Right atrium auricular region (tissue), 2 donors: ENCODE data around the gene FMO2. TPM values are rescaled to one million over a fixed set of nuclear protein-coding genes. Genes with fewer than 3 reads are reported as not detected.

Source experiments
- DNase-seq: peaks from one replicate; pipeline ENCODE4 v3.0.0-alpha.2; 2019; ENCODE audit warnings: low spot score
- H3K27ac ChIP-seq, 2 donors: fragments of 200-600 bp; sonication (generic); 1 replicate in 1 of 2; 2 replicates in 1 of 2; pipeline ENCODE4 v1.5.1; 2016 to 2019
- H3K27me3 ChIP-seq, 2 donors: fragments of 200-600 bp; sonication (generic); one replicate each; pipeline versions ENCODE4 v1.5.1 to v1.6.0; 2017 to 2019
- H3K36me3 ChIP-seq: fragments of 200-600 bp; sonication (generic); one replicate; pipeline ENCODE4 v1.5.1; 2016
- H3K4me1 ChIP-seq, 2 donors: fragments of 200-600 bp; sonication (generic); one replicate each; pipeline versions ENCODE4 v1.5.1 to v1.6.0; 2017 to 2019
- H3K4me3 ChIP-seq, 2 donors: fragments of 200-600 bp; sonication (generic); 1 replicate in 1 of 2; 2 replicates in 1 of 2; pipeline ENCODE4 v1.5.1; 2017 to 2019; ENCODE audit warnings: mild to moderate bottlenecking in 1 of 2, moderate library complexity in 1 of 2
- H3K9me3 ChIP-seq, 2 donors: fragments of 200-600 bp; sonication (generic); one replicate each; pipeline ENCODE4 v1.5.1; 2019
- CTCF ChIP-seq, 2 donors: fragments of 200-600 bp; sonication (generic); IDR thresholded peaks; one replicate each; pipeline ENCODE4 v1.5.1; 2019; ENCODE audit warnings: antibody characterized with exemption in 2 of 2
- total RNA-seq, 2 donors: library from RNA; depleted of rRNA; stranded (reverse); fragments of >200 nt; gene quantifications; one replicate each; pipeline ENCODE4 v1.1.0, GENCODE V29; 2016

The FMO2 gene
- total RNA-seq, 2 donors from 2014 or later: 28.4 to 66.6 TPM

- Histone ChIP-seq H3K27ac (no peak overlapping the region), H3K27me3 (no peaks in the 10 kb centered on the region), H3K9me3 (no peaks in the 10 kb centered on the region), H3K36me3 (no peaks in the 10 kb centered on the region), H3K4me1 (peaks cover 0 to 13% of the 10 kb centered on the region in 2 donors), H3K4me3 (no peak overlapping the region)
- no peak for DNase-seq
- TF ChIP-seq CTCF (IDR thresholded peaks at IDR 0.05): no peak
These were observed 23.7 kb upstream of the FMO2 start for GRCh38 chr1:171161431-171161830.

- H3K9me3 ChIP-seq: no peaks in the 10 kb centered on the region
- DNase-seq: no peak
- no peaks in the 10 kb centered on the region for H3K4me1 ChIP-seq
- H3K27me3 ChIP-seq: no peaks in the 10 kb centered on the region
- no peak overlapping the region for H3K4me3 ChIP-seq
- no peak for TF ChIP-seq CTCF (IDR thresholded peaks at IDR 0.05)
- no peak overlapping the region for H3K27ac ChIP-seq
- H3K36me3 ChIP-seq: no peaks in the 10 kb centered on the region
These were observed 18.7 kb upstream of the FMO2 start for GRCh38 chr1:171166361-171166760.

- Histone ChIP-seq H3K36me3 (no peaks in the 10 kb centered on the region), H3K27ac (no peak overlapping the region), H3K4me3 (no peak overlapping the region), H3K9me3 (no peaks in the 10 kb centered on the region), H3K4me1 (no peaks in the 10 kb centered on the region), H3K27me3 (no peaks in the 10 kb centered on the region)
- DNase-seq: no peak
- TF ChIP-seq CTCF (IDR thresholded peaks at IDR 0.05): no peak
These were observed 17.3 kb upstream of the FMO2 start for GRCh38 chr1:171167785-171168184.

- DNase-seq: no peak
- Histone ChIP-seq H3K4me1 (no peaks in the 10 kb centered on the region), H3K36me3 (no peaks in the 10 kb centered on the region), H3K9me3 (no peaks in the 10 kb centered on the region), H3K27me3 (no peaks in the 10 kb centered on the region), H3K27ac (no peak overlapping the region), H3K4me3 (no peak overlapping the region)
- TF ChIP-seq CTCF (IDR thresholded peaks at IDR 0.05): no peak
These were observed 12.6 kb upstream of the FMO2 start for GRCh38 chr1:171172471-171172870.

- Histone ChIP-seq H3K4me3 (no peak overlapping the region), H3K36me3 (no peaks in the 10 kb centered on the region), H3K27me3 (no peaks in the 10 kb centered on the region), H3K4me1 (no peaks in the 10 kb centered on the region), H3K9me3 (no peaks in the 10 kb centered on the region), H3K27ac (no peak overlapping the region)
- TF ChIP-seq CTCF (IDR thresholded peaks at IDR 0.05): no peak
- no peak for DNase-seq
These were observed 12.0 kb upstream of the FMO2 start for GRCh38 chr1:171173069-171173468.

GRCh38 chr1:171174560-171175294 is 10.4 kb upstream of the FMO2 start:
- H3K9me3 ChIP-seq: no peaks in the 10 kb centered on the region
- no peaks in the 10 kb centered on the region for H3K36me3 ChIP-seq
- DNase-seq: no peak
- no peak overlapping the region for H3K4me3 ChIP-seq
- TF ChIP-seq CTCF (IDR thresholded peaks at IDR 0.05): no peak
- H3K27ac ChIP-seq: no peak overlapping the region
- no peaks in the 10 kb centered on the region for H3K4me1 ChIP-seq
- H3K27me3 ChIP-seq: no peaks in the 10 kb centered on the region
